GM21825 (cell line): ENCODE measurements around the gene ZBTB5.
"Not testable (repeated sequence)": the region's sequence is repeated elsewhere in the genome, so short reads cannot be mapped to it uniquely, and the experiment has no call there.

ENCODE experiments used
- ATAC-seq: cut with Tn5 transposase; IDR thresholded peaks from one replicate; pipeline ENCODE4 v1.9.1; 2021; ENCODE audit warnings: mild to moderate bottlenecking, moderate library complexity; ENCODE audit not compliant: unreplicated experiment

The ZBTB5 gene

GRCh38 chr9:37486616-37487548 lies 21.6 kb upstream of the ZBTB5 start:
- ATAC-seq: no peak

GRCh38 chr9:37486256-37486615 lies 21.0 kb upstream of the ZBTB5 start:
- no peak for ATAC-seq

- ATAC-seq: peak; percentile 95
Measured at GRCh38 chr9:37485389-37486255, 20.4 kb upstream of the ZBTB5 start, which contains the start of gene POLR1E. POLR1E (plus strand) TSS chr9:37485948; CDS start chr9:37486048, 100 bp downstream.

- ATAC-seq: no peak
Measured at GRCh38 chr9:37480759-37481158, 15.5 kb upstream of the ZBTB5 start.

GRCh38 chr9:37477987-37478619 lies 12.9 kb upstream of the ZBTB5 start:
- not testable (repeated sequence) for ATAC-seq

GRCh38 chr9:37477443-37477842 lies 12.2 kb upstream of the ZBTB5 start:
- ATAC-seq: not testable (repeated sequence)

GRCh38 chr9:37476930-37477329 lies 11.7 kb upstream of the ZBTB5 start:
- ATAC-seq: no peak

GRCh38 chr9:37474438-37474837 lies 9.2 kb upstream of the ZBTB5 start:
- ATAC-seq: no peak

GRCh38 chr9:37473982-37474381 lies 8.7 kb upstream of the ZBTB5 start:
- ATAC-seq: not testable (repeated sequence)

GRCh38 chr9:37471942-37472684 lies 6.9 kb upstream of the ZBTB5 start:
- ATAC-seq: no peak

GRCh38 chr9:37468620-37469019 lies 3.4 kb upstream of the ZBTB5 start:
- no peak for ATAC-seq

GRCh38 chr9:37467530-37467929 lies 2.3 kb upstream of the ZBTB5 start:
- ATAC-seq: not testable (repeated sequence)

- ATAC-seq: peak; percentile 5
Measured at GRCh38 chr9:37466037-37466709, 923 bp upstream of the ZBTB5 start.

- peak; percentile 34 for ATAC-seq
Measured at GRCh38 chr9:37464426-37465248, 613 bp downstream of the ZBTB5 start.

- no peak for ATAC-seq
Measured at GRCh38 chr9:37464006-37464405, 1.2 kb downstream of the ZBTB5 start.

- ATAC-seq: no peak
Measured at GRCh38 chr9:37456817-37457216, 8.4 kb downstream of the ZBTB5 start.

- no peak for ATAC-seq
Measured at GRCh38 chr9:37455884-37456647, 9.2 kb downstream of the ZBTB5 start.

- ATAC-seq: no peak
Measured at GRCh38 chr9:37454238-37454637, 11.0 kb downstream of the ZBTB5 start.
